Cardiac muscle cell (in vitro differentiated cells and primary cell): Measurements from ENCODE around the gene SSPN. TPM values are rescaled to one million over a fixed set of nuclear protein-coding genes. Genes with fewer than 3 reads are reported as not detected.

ENCODE experiments used
- DNase-seq, 2 donors: peaks; one replicate each; pipeline versions ENCODE4 v3.0.0 to v3.0.0-alpha.2; 2010 to 2017; ENCODE audit warnings: low read depth in 1 of 2, low spot score in 1 of 2
- H3K27ac ChIP-seq: fragments of 200-600 bp; sonication (generic); 2 replicates; pipeline ENCODE4 v1.5.1; 2016
- H3K27me3 ChIP-seq: fragments of 200-600 bp; sonication (generic); 2 replicates; pipeline ENCODE4 v1.6.0; 2016; ENCODE audit warnings: control low read depth
- H3K36me3 ChIP-seq: fragments of 200-600 bp; sonication (generic); 2 replicates; pipeline ENCODE4 v1.5.1; 2016; ENCODE audit warnings: control low read depth
- H3K4me1 ChIP-seq: fragments of 200-600 bp; sonication (generic); 2 replicates; pipeline ENCODE4 v1.8.1; 2017; ENCODE audit warnings: low read depth, mild to moderate bottlenecking, mixed run types
- H3K4me3 ChIP-seq: fragments of 200-600 bp; sonication (generic); 2 replicates; pipeline ENCODE4 v1.5.1; 2016; ENCODE audit warnings: mild to moderate bottlenecking
- H3K9me3 ChIP-seq: fragments of 200-600 bp; sonication (generic); 2 replicates; pipeline ENCODE4 v1.5.1; 2017; ENCODE audit warnings: low read depth, mild to moderate bottlenecking, control low read depth
- polyA plus RNA-seq: library from polyadenylated mRNA; unstranded; fragments of >200 nt; fragmentation: Nextera tagmentation; extraction: Ambion mirVana; gene quantifications from 2 replicates; pipeline ENCODE4 v1.2.1, GENCODE V29; 2016
- total RNA-seq: library from RNA; depleted of rRNA; stranded (reverse); fragments of >200 nt; gene quantifications from 2 replicates; pipeline ENCODE4 v1.2.3, GENCODE V29; 2016
- TF ChIP-seq, protein P1 (sequence below): IDR thresholded peaks from 2 replicates; pipeline ENCODE4 v1.5.1; 2012; ENCODE audit warnings: low read depth, mild to moderate bottlenecking, low read length

The SSPN gene
- total and polyA plus RNA-seq, 2 experiments from 2014 or later = 3.5 to 4.0 TPM

DNA sequence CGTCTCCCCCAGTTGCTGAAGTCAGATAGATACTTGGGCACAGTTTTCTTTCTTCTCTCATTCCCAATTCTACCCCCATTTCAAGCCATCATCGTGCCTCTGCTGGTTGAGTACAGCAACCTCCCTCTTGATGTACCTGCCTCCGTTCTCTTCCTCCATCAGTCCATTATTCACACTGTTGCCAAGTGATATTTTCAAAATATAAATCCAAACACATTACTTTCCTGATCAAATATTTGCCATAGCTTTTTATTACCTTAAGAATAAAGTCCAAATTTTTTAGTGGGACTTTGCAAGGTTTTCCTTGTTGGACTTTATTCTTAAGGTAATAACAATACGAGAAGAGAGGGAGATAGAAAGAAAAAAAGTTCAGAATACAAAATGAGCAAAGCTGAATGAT is 18.6 kb upstream of the SSPN start:
- Histone ChIP-seq H3K36me3 (no peaks in the 10 kb centered on the region), H3K27ac (no peak overlapping the region), H3K4me1 (no peaks in the 10 kb centered on the region), H3K27me3 (peaks cover 12% of the 10 kb centered on the region), H3K4me3 (no peak overlapping the region), H3K9me3 (no peaks in the 10 kb centered on the region)
- no peak for DNase-seq
- TF ChIP-seq, protein P1, sequence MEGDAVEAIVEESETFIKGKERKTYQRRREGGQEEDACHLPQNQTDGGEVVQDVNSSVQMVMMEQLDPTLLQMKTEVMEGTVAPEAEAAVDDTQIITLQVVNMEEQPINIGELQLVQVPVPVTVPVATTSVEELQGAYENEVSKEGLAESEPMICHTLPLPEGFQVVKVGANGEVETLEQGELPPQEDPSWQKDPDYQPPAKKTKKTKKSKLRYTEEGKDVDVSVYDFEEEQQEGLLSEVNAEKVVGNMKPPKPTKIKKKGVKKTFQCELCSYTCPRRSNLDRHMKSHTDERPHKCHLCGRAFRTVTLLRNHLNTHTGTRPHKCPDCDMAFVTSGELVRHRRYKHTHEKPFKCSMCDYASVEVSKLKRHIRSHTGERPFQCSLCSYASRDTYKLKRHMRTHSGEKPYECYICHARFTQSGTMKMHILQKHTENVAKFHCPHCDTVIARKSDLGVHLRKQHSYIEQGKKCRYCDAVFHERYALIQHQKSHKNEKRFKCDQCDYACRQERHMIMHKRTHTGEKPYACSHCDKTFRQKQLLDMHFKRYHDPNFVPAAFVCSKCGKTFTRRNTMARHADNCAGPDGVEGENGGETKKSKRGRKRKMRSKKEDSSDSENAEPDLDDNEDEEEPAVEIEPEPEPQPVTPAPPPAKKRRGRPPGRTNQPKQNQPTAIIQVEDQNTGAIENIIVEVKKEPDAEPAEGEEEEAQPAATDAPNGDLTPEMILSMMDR = no peak

DNA sequence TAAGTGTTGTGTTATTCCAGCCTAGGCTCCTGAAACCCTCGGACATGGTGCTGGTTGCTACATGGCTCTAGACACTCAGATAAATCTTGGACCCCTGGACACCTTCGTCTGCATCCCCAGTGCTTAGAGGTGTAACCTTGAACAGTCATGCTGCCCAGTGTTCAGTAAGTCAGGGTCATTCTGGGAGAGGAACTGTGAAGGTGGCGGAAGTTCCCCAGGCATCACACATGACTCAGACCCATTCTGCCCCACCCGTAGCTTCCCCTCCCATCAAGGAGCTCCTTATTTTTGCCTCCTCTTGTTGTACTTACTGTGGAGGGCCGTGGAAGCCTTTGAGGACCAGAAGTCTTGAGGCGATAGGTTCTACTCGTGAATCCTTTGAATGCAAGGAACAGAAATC is 18.1 kb upstream of the SSPN start:
- peaks cover 12% of the 10 kb centered on the region for H3K27me3 ChIP-seq
- no peak for DNase-seq
- H3K27ac ChIP-seq = no peak overlapping the region
- H3K4me3 ChIP-seq = no peak overlapping the region
- H3K36me3 ChIP-seq = no peaks in the 10 kb centered on the region
- TF ChIP-seq, protein P1 = no peak
- H3K9me3 ChIP-seq = no peaks in the 10 kb centered on the region
- no peaks in the 10 kb centered on the region for H3K4me1 ChIP-seq

DNA sequence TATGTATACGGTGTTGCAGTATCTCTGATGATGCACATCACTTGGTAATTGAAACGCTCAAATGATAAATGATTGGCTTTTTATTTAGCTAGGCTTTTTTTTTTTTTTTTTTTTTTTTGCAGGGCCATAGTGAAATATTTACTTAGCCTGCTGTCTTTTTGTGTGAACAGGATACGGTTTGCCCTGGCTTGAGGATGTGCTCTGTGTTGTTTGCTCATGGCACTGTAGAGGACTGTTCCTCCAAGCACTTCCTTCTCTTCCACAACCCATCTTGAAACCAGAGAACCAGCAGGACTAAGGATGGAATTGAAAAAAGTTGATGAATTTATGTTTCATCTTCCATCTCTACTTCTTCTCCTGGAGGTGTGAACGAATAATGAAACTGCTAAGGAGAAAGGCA is 15.5 kb upstream of the SSPN start:
- Histone ChIP-seq H3K27me3 (peaks cover 12% of the 10 kb centered on the region), H3K4me3 (no peak overlapping the region), H3K36me3 (no peaks in the 10 kb centered on the region), H3K4me1 (no peaks in the 10 kb centered on the region), H3K27ac (no peak overlapping the region), H3K9me3 (no peaks in the 10 kb centered on the region)
- DNase-seq = no peak
- TF ChIP-seq, protein P1 = no peak

DNA sequence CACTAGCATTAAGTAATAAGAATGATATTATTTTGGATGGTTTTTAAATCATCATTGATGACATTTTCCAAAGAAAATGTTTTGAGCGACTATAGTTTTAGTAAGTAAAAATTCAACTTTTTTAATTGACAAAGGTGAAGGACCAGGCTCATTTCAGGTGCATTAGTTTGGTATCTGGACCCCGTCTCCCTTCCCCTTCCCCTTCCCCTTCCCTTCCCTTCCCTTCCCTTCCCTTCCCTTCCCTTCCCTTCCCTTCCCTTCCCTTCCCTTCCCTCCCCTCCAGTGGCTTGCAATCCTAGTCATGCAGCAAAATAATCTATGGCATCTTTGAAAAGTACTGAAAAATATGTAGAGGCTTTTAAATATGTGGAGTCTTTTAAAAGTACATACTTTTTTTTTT is 13.0 kb upstream of the SSPN start:
- TF ChIP-seq, protein P1 = no peak
- Histone ChIP-seq H3K27me3 (peaks cover 8% of the 10 kb centered on the region), H3K27ac (no peak overlapping the region), H3K4me3 (no peak overlapping the region), H3K36me3 (no peaks in the 10 kb centered on the region), H3K9me3 (no peaks in the 10 kb centered on the region), H3K4me1 (no peaks in the 10 kb centered on the region)
- no peak for DNase-seq

- H3K27ac ChIP-seq = no peak overlapping the region
- no peaks in the 10 kb centered on the region for H3K4me1 ChIP-seq
- H3K4me3 ChIP-seq = no peak overlapping the region
- H3K27me3 ChIP-seq = peaks cover 3% of the 10 kb centered on the region
- H3K9me3 ChIP-seq = no peaks in the 10 kb centered on the region
- DNase-seq = no peak
- TF ChIP-seq, protein P1 = no peak
- H3K36me3 ChIP-seq = no peaks in the 10 kb centered on the region
Measured at GRCh38 chr12:26185532-26186320, 9.6 kb upstream of the SSPN start.
